Measurements from ENCODE around the gene SIRT6. TPM values are rescaled to one million over a fixed set of nuclear protein-coding genes. Genes with fewer than 3 reads are reported as not detected.
"Not testable (repeated sequence)": the region's sequence is repeated elsewhere in the genome, so short reads cannot be mapped to it uniquely, and the experiment has no call there.

Gene SIRT6
- total RNA-seq, 4 donors from 2014 or later = 141 to 215 (median 194) TPM

DNA sequence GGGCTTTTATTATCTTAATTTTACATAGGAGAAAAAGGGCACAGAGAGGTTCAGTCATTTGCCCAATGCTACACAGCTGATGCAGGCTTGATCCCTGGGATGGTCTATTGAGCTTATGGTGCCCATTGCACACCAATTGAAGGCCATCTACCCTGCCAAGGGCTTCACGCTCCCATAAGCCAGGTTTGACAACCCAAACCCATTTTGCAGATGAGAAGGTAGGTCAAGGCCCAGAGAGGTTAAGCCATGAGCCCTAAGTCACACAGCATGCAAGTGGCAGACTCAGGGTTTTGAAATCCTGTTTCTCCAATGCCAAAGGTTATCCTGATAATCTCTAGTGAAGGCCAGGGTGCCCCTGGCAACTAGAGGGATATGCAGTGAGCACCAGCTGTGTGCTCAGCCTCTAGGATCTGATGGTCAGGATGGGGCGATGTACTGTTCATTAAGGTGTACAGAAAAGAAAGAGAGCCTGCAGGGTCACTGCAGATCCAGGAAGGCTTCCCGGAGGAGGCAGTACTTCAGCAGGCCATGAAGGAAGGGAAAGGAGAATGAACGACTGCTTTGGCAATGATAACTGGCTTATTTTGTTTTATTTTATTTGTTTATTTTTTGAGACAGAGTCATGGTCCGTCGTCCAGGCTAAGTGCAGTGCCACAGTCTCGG, 20.8 kb downstream of the SIRT6 start:
- 64 to 69% methylated on average over 6 to 7 of the region's 7 CpGs for WGBS, 2 donors (ENCODE audit: low coverage in 1 of 2)
- no peak for DNase-seq
- Histone ChIP-seq H3K27ac (no peak overlapping the region), H3K4me3 (no peak overlapping the region), H3K4me1 (no peaks in the 10 kb centered on the region), H3K9me3 (no peaks in the 10 kb centered on the region), H3K27me3 (peaks cover 22% of the 10 kb centered on the region), H3K36me3 (no peaks in the 10 kb centered on the region)
- intact Hi-C loops (cut with DNase I; ENCODE audit: low total_unique reads) (no loop called here), in situ Hi-C loops (cut with MboI; ENCODE audit: low pct_ligation_motif_present in 1 of 4, low pct_unique_long_range_greater_than_20kb in 1 of 4, low sequenced_read_pairs in 3 of 4) (no loop called here)
- no peak for TF ChIP-seq EP300 (IDR thresholded peaks at IDR 0.05; ENCODE audit: low read depth)
- no peak for TF ChIP-seq POLR2AphosphoS5 (IDR thresholded peaks at IDR 0.05)
- no peak for TF ChIP-seq CTCF (IDR thresholded peaks at IDR 0.05)
- no peak for TF ChIP-seq POLR2A (IDR thresholded peaks at IDR 0.05)

- in situ Hi-C loops (cut with MboI; ENCODE audit: low pct_ligation_motif_present in 1 of 4, low pct_unique_long_range_greater_than_20kb in 1 of 4, low sequenced_read_pairs in 3 of 4); H3K9me3 ChIP-seq; intact Hi-C loops (cut with DNase I; ENCODE audit: low total_unique reads); H3K27ac ChIP-seq; H3K36me3 ChIP-seq; H3K4me3 ChIP-seq; H3K4me1 ChIP-seq; DNase-seq: not testable (repeated sequence)
- peaks cover 23% of the 10 kb centered on the region for H3K27me3 ChIP-seq
- 75% methylated on average over 8 of the region's 8 CpGs; no CpG with 5 or more reads in 1 of the 2 donors for WGBS, 2 donors (ENCODE audit: low coverage in 1 of 2)
These were observed 24.4 kb downstream of the SIRT6 start for GRCh38 chr19:4157971-4158370.

GRCh38 chr19:4157164-4157563, 25.2 kb downstream of the SIRT6 start:
- no peaks in the 10 kb centered on the region for H3K9me3 ChIP-seq
- H3K36me3 ChIP-seq = no peaks in the 10 kb centered on the region
- no peak for TF ChIP-seq POLR2A (IDR thresholded peaks at IDR 0.05)
- no peak for TF ChIP-seq POLR2AphosphoS5 (IDR thresholded peaks at IDR 0.05)
- no peak for TF ChIP-seq CTCF (IDR thresholded peaks at IDR 0.05)
- no peak for TF ChIP-seq EP300 (IDR thresholded peaks at IDR 0.05; ENCODE audit: low read depth)
- intact Hi-C loops (cut with DNase I; ENCODE audit: low total_unique reads) = no loop called here
- in situ Hi-C loops (cut with MboI; ENCODE audit: low pct_ligation_motif_present in 1 of 4, low pct_unique_long_range_greater_than_20kb in 1 of 4, low sequenced_read_pairs in 3 of 4) = no loop called here
- peaks cover 24% of the 10 kb centered on the region for H3K27me3 ChIP-seq
- H3K4me1 ChIP-seq = peaks cover 0 to 8% (median 5%) of the 10 kb centered on the region in 4 donors
- WGBS, 2 donors (ENCODE audit: low coverage in 1 of 2) = 65% methylated on average over 6 of the region's 6 CpGs; no CpG with 5 or more reads in 1 of the 2 donors
- H3K27ac ChIP-seq = no peak overlapping the region
- H3K4me3 ChIP-seq = no peak overlapping the region
- no peak for DNase-seq

DNA sequence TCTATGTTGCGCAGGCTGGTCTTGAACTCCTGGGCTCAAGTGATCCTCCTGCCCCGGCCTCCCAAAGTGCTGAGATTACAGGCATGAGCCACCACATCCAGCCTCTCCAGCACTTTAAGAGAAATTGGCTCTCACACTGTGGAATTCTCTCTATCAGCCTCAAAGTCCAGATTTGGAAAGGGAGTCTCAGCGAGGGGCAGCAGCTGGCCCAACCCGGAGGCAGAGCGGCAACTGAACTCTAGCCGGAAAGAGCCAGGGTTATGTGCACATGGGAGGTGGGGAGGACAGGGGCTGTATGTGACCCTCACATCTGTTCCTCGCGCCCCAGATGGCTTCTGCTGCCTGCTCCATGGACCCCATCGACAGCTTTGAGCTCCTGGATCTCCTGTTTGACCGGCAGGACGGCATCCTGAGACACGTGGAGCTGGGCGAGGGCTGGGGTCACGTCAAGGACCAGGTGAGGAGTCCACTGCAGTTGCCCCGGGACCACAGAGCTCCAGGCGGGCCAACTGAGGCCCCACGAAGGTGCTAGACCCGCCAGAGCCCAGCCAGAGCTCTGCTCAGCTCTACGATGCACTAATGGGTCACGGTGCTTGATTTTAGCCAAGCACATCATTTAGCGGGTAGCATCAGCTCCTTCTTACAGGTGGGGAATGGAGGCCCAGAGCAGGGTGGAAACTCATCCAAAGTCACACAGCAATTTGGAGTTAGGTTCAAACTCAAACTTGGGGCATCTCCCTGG, 27.6 kb downstream of the SIRT6 start:
- no peaks in the 10 kb centered on the region for H3K36me3 ChIP-seq

More for the DNA sequence above, 27.6 kb downstream of the SIRT6 start:
- no peak overlapping the region for H3K27ac ChIP-seq
- no peak overlapping the region for H3K4me3 ChIP-seq
- no peaks in the 10 kb centered on the region for H3K9me3 ChIP-seq
- no peak for DNase-seq
- H3K4me1 ChIP-seq = peaks cover 0 to 14% (median 9%) of the 10 kb centered on the region in 4 donors
- WGBS, 2 donors (ENCODE audit: low coverage in 1 of 2) = 73 to 100% methylated on average over 1 to 16 of the region's 21 CpGs
- TF ChIP-seq POLR2A (IDR thresholded peaks at IDR 0.05) (no peak), CTCF (IDR thresholded peaks at IDR 0.05) (no peak)
- in situ Hi-C loops (cut with MboI; ENCODE audit: low pct_ligation_motif_present in 1 of 4, low pct_unique_long_range_greater_than_20kb in 1 of 4, low sequenced_read_pairs in 3 of 4) (no loop called here), intact Hi-C loops (cut with DNase I; ENCODE audit: low total_unique reads) (no loop called here)
- H3K27me3 ChIP-seq = peaks cover 24% of the 10 kb centered on the region

Measured in transverse colon (tissue), 4 donors.